Muscle layer of duodenum (tissue), 2 donors: ENCODE results near the gene UGCG.
"Not testable (repeated sequence)": the region's sequence is repeated elsewhere in the genome, so short reads cannot be mapped to it uniquely, and the experiment has no call there.

Source experiments
- H3K27ac ChIP-seq: one replicate; pipeline ENCODE4 v1.7.0; 2013; ENCODE audit warnings: mild to moderate bottlenecking, low read length
- H3K27me3 ChIP-seq: one replicate; pipeline ENCODE4 v1.7.0; 2013; ENCODE audit warnings: low read depth, mild to moderate bottlenecking, control low read depth, low read length
- H3K36me3 ChIP-seq, 2 donors: one replicate each; pipeline ENCODE4 v1.7.0; 2013; ENCODE audit warnings: low read length in 2 of 2, control low read depth in 1 of 2, mild to moderate bottlenecking in 1 of 2; ENCODE audit not compliant: insufficient read depth in 2 of 2, control insufficient read depth in 1 of 2
- H3K4me1 ChIP-seq, 2 donors: one replicate each; pipeline ENCODE4 v1.7.0; 2013; ENCODE audit warnings: low read length in 2 of 2, mild to moderate bottlenecking in 2 of 2, control low read depth in 1 of 2, moderate library complexity in 1 of 2; ENCODE audit not compliant: insufficient read depth in 2 of 2, control insufficient read depth in 1 of 2
- H3K4me3 ChIP-seq, 2 donors: one replicate each; pipeline ENCODE4 v1.7.0; 2013; ENCODE audit warnings: low read length in 2 of 2, low read depth in 1 of 2, mild to moderate bottlenecking in 1 of 2
- H3K9me3 ChIP-seq, 2 donors: one replicate each; pipeline ENCODE4 v1.7.0; 2013; ENCODE audit warnings: low read length in 2 of 2, control low read depth in 1 of 2, mild to moderate bottlenecking in 1 of 2; ENCODE audit not compliant: control insufficient read depth in 1 of 2
- donor health status: healthy.

Gene UGCG

GRCh38 chr9:111871499-111871855 lies 25.1 kb upstream of the UGCG start:
- Histone ChIP-seq H3K27ac (no peak overlapping the region), H3K9me3 (no peaks in the 10 kb centered on the region), H3K4me1 (no peaks in the 10 kb centered on the region), H3K36me3 (no peaks in the 10 kb centered on the region), H3K27me3 (no peaks in the 10 kb centered on the region), H3K4me3 (no peak overlapping the region)

DNA sequence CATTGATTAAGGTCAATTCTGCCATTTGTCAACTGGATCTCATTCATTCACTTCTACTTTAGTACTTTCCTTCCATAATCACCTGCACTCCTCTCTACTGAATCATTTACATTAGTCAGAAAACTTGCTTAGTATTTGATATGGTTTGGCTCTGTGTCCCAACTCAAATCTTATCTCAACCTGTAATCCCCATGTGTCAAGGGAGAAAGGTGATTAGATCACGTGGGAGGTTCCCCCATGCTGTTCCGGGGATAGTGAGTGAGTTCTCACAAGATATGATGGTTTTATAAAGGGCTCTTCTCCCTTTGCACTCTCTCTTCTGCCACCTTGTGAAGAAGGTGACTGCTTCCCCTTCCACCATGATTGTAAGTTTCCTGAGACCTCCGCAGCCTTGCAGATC lies 23.7 kb upstream of the UGCG start:
- no peak overlapping the region for H3K4me3 ChIP-seq
- no peaks in the 10 kb centered on the region for H3K9me3 ChIP-seq
- H3K36me3 ChIP-seq = no peaks in the 10 kb centered on the region
- no peaks in the 10 kb centered on the region for H3K4me1 ChIP-seq
- no peak overlapping the region for H3K27ac ChIP-seq
- no peaks in the 10 kb centered on the region for H3K27me3 ChIP-seq

GRCh38 chr9:111873901-111874300 lies 22.7 kb upstream of the UGCG start:
- H3K36me3 ChIP-seq = no peaks in the 10 kb centered on the region
- no peaks in the 10 kb centered on the region for H3K4me1 ChIP-seq
- no peak overlapping the region for H3K27ac ChIP-seq
- H3K27me3 ChIP-seq = no peaks in the 10 kb centered on the region
- H3K9me3 ChIP-seq = no peaks in the 10 kb centered on the region
- H3K4me3 ChIP-seq = no peak overlapping the region

DNA sequence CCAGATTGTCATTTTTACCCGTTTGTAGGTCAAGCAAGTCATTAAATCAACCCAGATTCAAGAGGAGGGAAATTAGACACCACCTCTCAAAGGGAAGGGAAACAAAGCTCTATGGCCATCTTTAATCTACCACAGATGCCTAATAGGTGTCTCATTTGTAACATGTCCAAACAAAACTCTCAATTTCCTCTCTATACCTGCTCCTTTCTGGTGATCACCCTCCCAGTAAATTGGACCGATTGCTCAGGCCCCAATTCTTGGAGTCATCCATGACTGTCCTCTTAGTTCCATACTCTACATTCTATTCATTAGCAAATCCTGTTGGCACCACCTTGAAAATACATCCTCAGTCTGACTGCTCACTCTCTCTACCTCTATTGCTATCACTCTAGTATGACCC lies 22.1 kb upstream of the UGCG start:
- Histone ChIP-seq H3K27ac (no peak overlapping the region), H3K4me1 (no peaks in the 10 kb centered on the region), H3K9me3 (no peaks in the 10 kb centered on the region), H3K36me3 (no peaks in the 10 kb centered on the region), H3K27me3 (no peaks in the 10 kb centered on the region), H3K4me3 (no peak overlapping the region)

GRCh38 chr9:111875291-111875690 lies 21.3 kb upstream of the UGCG start:
- H3K9me3 ChIP-seq, H3K36me3 ChIP-seq, H3K4me3 ChIP-seq, H3K4me1 ChIP-seq, H3K27me3 ChIP-seq, H3K27ac ChIP-seq: not testable (repeated sequence)

GRCh38 chr9:111875691-111876090 lies 20.9 kb upstream of the UGCG start:
- H3K4me3 ChIP-seq, H3K4me1 ChIP-seq, H3K9me3 ChIP-seq, H3K27ac ChIP-seq, H3K27me3 ChIP-seq, H3K36me3 ChIP-seq: not testable (repeated sequence)

DNA sequence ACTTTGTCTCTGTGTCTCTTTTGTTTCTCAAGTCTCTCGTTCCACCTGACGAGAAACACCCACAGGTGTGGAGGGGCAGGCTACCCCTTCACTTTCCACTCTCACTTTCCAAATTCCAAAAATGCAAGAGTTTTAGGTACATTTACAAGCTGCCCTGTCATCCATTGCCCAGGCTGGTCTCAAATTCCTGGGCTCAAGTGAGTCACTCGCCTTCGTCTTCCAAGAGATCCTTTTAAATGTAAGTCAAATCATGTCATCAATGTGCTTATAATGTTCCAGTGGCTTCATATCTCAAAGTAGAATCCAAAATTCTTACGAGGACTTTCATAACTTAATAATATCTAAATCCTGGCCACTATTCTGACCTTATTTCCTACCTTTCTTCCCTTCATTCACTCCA lies 20.4 kb upstream of the UGCG start:
- no peaks in the 10 kb centered on the region for H3K36me3 ChIP-seq
- H3K4me1 ChIP-seq = no peaks in the 10 kb centered on the region
- H3K27ac ChIP-seq = no peak overlapping the region
- H3K9me3 ChIP-seq = no peaks in the 10 kb centered on the region
- no peak overlapping the region for H3K4me3 ChIP-seq
- H3K27me3 ChIP-seq = no peaks in the 10 kb centered on the region

DNA sequence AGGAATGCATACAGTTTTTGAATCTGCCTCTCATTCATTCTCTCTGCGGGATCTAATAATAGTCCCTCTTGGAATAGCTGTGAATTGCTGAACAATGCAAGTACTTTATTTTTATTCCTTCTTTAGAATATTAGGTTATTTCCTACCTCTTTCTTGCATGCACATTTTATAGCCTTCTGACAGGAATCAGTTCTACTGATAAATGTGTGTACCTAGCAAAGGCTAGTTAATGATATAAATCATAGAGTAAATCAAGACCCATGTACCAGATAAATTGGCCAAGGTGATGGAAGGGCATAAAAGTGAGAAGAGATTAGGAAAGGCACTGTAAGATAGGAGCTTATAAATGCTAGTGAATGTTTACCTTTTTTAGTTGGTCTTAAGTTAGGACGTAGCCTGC lies 19.2 kb upstream of the UGCG start:
- H3K27ac ChIP-seq = no peak overlapping the region
- H3K4me1 ChIP-seq = no peaks in the 10 kb centered on the region
- no peaks in the 10 kb centered on the region for H3K36me3 ChIP-seq
- H3K27me3 ChIP-seq = no peaks in the 10 kb centered on the region
- no peak overlapping the region for H3K4me3 ChIP-seq
- H3K9me3 ChIP-seq = no peaks in the 10 kb centered on the region

- H3K4me1 ChIP-seq = no peaks in the 10 kb centered on the region
- no peak overlapping the region for H3K4me3 ChIP-seq
- H3K36me3 ChIP-seq = no peaks in the 10 kb centered on the region
- no peaks in the 10 kb centered on the region for H3K9me3 ChIP-seq
- H3K27me3 ChIP-seq = no peaks in the 10 kb centered on the region
- no peak overlapping the region for H3K27ac ChIP-seq
Measured at GRCh38 chr9:111878946-111879345, 17.7 kb upstream of the UGCG start.

DNA sequence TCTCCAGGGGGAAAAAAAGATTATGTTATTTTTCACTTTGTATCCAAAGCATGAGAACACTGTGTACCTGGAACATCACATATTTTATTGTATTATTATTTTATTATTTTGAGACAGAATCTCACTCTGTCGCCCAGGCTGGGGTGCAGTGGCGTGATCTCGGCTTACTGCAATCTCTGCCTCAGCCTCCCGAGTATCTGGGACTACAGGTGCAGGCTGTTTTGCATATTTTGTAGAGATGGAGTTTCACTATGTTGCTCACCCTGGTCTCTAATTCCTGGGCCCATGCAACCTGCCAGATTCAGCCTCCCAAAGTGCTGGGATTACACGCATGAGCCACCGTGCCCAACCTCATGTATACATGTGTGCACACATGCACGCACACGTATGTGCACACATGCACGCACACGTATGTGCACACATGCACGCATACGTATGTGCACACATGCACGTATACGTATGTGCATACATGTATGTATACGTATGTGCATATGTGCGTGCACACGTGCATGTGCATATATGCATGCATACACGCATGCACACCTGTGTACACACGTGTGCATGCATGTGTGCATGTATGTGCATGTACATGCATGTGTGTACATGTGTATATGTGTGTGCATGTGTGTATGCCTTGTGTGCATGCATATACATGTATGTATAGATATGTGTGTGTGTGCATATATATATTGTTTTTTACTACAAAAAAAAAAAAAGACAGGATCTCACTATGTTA lies 9.5 kb upstream of the UGCG start:
- no peaks in the 10 kb centered on the region for H3K27me3 ChIP-seq
- no peaks in the 10 kb centered on the region for H3K9me3 ChIP-seq
- H3K27ac ChIP-seq = no peak overlapping the region
- peaks cover 0 to 2% of the 10 kb centered on the region in 2 donors for H3K4me1 ChIP-seq
- H3K4me3 ChIP-seq = no peak overlapping the region
- H3K36me3 ChIP-seq = no peaks in the 10 kb centered on the region

DNA sequence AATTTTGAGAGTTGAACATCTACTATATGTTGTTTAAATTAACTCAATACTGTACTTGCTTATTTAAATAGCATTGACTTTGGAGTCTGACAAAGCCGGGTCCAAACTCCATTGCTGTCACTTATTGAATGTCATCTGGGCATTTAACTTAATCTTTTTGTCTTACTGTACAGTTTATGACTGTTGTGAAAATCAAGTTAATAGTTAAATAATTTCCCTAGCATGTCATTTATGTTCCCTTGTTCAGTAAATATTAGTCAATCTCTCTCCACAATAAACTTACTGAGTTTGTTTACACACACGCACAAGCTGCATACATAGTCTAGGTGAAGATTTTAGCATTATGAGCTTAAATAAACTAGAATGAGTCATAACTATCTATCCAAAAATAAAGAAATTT lies 6.3 kb upstream of the UGCG start:
- Histone ChIP-seq H3K4me3 (no peak overlapping the region), H3K27ac (no peak overlapping the region), H3K36me3 (no peaks in the 10 kb centered on the region), H3K27me3 (no peaks in the 10 kb centered on the region), H3K9me3 (no peaks in the 10 kb centered on the region), H3K4me1 (peaks cover 0 to 4% of the 10 kb centered on the region in 2 donors)

- not testable (repeated sequence) for H3K36me3 ChIP-seq, H3K4me3 ChIP-seq, H3K9me3 ChIP-seq, H3K27ac ChIP-seq, H3K4me1 ChIP-seq, H3K27me3 ChIP-seq
Measured at GRCh38 chr9:111890867-111891266, 5.7 kb upstream of the UGCG start.
